IMR-90 (cell line): ENCODE measurements around the gene PRKAR1B.

Experiments used
- CEBPB ChIP-seq: IDR thresholded peaks from 2 replicates; pipeline ENCODE4 v1.6.1; 2012; ENCODE audit warnings: low read depth, low read length, improper control_type of control experiment
- MAZ ChIP-seq: IDR thresholded peaks from 2 replicates; pipeline ENCODE4 v1.6.1; 2012; ENCODE audit warnings: low read depth, mild to moderate bottlenecking, low read length, improper control_type of control experiment, moderate library complexity, borderline replicate concordance
- MXI1 ChIP-seq: IDR thresholded peaks from 2 replicates; pipeline ENCODE4 v1.6.1; 2012; ENCODE audit warnings: low read depth, mild to moderate bottlenecking, low read length, moderate library complexity, borderline replicate concordance
- POLR2A ChIP-seq: IDR thresholded peaks from 2 replicates; pipeline ENCODE4 v1.6.1; 2012; ENCODE audit warnings: mild to moderate bottlenecking, low read depth, low read length
- RAD21 ChIP-seq: IDR thresholded peaks from 2 replicates; pipeline ENCODE4 v1.6.1; 2012; ENCODE audit warnings: low read length, improper control_type of control experiment
- RCOR1 ChIP-seq: IDR thresholded peaks from 2 replicates; pipeline ENCODE4 v1.6.1; 2012; ENCODE audit warnings: mild to moderate bottlenecking, low read length, improper control_type of control experiment; ENCODE audit not compliant: insufficient replicate concordance
- SMC3 ChIP-seq: fragments of 150-350 bp; IDR thresholded peaks from 2 replicates; pipeline ENCODE4 v1.6.1; 2016; ENCODE audit warnings: low read depth, mild to moderate bottlenecking, antibody characterized with exemption, low read length, moderate library complexity
- TF ChIP-seq, protein P1 (sequence below): fragments of 150-350 bp; IDR thresholded peaks from 2 replicates; pipeline ENCODE4 v1.6.1; 2017; ENCODE audit warnings: mild to moderate bottlenecking, antibody characterized with exemption, low read length, low read depth
- TF ChIP-seq, protein P2 (sequence below): conservative IDR thresholded peaks from 2 replicates; pipeline ENCODE4 v1.5.1; 2012; ENCODE audit warnings: mild to moderate bottlenecking, low read depth, low read length, improper control_type of control experiment

DNA sequence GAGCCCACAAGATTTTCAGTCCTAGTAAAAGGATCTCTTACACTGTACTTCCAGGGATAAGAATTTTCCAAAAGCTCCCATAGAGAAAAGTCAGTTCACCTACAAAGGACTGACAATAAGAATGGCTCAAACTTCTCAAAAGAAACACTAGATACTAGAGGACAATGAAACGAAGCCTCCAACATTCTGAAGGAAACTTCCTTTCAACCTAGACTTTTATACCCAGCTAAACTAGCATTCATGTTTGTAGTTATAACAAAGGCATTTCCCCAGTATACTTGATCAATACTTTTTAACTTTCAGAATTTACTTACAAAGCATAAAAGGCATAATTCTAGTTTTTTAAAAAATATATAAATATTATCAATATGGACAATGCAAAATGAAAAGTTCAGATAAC, 41.5 kb downstream of the PRKAR1B start:
- TF ChIP-seq, protein P1, sequence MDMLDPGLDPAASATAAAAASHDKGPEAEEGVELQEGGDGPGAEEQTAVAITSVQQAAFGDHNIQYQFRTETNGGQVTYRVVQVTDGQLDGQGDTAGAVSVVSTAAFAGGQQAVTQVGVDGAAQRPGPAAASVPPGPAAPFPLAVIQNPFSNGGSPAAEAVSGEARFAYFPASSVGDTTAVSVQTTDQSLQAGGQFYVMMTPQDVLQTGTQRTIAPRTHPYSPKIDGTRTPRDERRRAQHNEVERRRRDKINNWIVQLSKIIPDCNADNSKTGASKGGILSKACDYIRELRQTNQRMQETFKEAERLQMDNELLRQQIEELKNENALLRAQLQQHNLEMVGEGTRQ: no peak
- TF ChIP-seq, protein P2, sequence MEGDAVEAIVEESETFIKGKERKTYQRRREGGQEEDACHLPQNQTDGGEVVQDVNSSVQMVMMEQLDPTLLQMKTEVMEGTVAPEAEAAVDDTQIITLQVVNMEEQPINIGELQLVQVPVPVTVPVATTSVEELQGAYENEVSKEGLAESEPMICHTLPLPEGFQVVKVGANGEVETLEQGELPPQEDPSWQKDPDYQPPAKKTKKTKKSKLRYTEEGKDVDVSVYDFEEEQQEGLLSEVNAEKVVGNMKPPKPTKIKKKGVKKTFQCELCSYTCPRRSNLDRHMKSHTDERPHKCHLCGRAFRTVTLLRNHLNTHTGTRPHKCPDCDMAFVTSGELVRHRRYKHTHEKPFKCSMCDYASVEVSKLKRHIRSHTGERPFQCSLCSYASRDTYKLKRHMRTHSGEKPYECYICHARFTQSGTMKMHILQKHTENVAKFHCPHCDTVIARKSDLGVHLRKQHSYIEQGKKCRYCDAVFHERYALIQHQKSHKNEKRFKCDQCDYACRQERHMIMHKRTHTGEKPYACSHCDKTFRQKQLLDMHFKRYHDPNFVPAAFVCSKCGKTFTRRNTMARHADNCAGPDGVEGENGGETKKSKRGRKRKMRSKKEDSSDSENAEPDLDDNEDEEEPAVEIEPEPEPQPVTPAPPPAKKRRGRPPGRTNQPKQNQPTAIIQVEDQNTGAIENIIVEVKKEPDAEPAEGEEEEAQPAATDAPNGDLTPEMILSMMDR: no peak
- TF ChIP-seq MXI1 (no peak), CEBPB (no peak), RAD21 (no peak), POLR2A (no peak), SMC3 (no peak), RCOR1 (no peak), MAZ (no peak)
